ENCODE measurements around the gene PRDM12. TPM values are rescaled to one million over a fixed set of nuclear protein-coding genes. Genes with fewer than 3 reads are reported as not detected.

Gene PRDM12
- total and polyA plus RNA-seq, 12 donors, result 0.01 TPM; not detected in 11

DNA sequence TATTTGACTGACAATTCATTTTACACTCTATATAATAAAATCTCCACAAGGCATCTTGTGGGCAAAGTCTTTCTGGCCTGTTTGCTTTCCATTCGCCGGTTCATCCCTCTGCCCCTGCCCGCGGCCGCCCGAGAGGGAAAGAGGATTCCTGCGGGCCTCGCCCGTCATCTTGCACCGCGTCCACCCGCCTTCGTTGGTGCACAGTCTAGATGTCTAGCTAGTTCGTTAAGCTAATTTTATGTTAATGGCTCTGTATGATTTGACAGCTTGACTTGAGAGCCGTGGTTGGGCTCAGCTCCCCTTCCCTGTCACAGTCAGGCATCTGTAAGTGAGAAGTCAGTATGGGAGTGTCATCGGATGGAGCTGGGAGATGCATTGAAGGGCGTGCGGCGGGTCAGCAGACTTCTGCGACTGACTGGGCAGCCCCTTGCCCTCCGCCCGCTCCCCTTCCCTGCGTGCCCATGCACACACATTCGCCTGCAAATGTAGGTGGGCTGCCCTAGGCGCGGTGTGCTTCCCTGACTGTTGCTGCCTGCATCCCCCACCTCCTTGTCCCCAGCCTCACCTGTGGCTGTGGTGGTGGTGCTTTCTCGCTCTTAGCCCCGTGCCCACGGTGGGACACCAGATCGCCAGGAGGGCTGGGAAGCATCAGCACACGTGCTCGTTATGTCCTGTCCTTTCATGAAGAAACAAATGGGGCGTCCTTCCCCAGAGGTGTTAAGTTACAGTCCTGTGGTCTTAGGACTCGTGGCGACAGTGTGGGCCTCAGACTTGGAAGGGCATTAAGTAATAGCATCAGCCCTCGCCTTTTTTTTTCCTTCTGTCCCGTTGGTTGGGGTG lies 25.9 kb upstream of the PRDM12 start:
- Histone ChIP-seq H3K27me3 (no peaks in the 10 kb centered on the region), H3K36me3 (peaks cover 0 to 56% (median 30%) of the 10 kb centered on the region in 9 donors), H3K4me1 (no peaks in the 10 kb centered on the region), H3K4me3 (no peak overlapping the region), H3K27ac (no peak overlapping the region), H3K9me3 (no peaks in the 10 kb centered on the region)
- 85 to 86% methylated on average over 37 of the region's 37 CpGs for WGBS, 2 donors
- TF ChIP-seq, protein P1, sequence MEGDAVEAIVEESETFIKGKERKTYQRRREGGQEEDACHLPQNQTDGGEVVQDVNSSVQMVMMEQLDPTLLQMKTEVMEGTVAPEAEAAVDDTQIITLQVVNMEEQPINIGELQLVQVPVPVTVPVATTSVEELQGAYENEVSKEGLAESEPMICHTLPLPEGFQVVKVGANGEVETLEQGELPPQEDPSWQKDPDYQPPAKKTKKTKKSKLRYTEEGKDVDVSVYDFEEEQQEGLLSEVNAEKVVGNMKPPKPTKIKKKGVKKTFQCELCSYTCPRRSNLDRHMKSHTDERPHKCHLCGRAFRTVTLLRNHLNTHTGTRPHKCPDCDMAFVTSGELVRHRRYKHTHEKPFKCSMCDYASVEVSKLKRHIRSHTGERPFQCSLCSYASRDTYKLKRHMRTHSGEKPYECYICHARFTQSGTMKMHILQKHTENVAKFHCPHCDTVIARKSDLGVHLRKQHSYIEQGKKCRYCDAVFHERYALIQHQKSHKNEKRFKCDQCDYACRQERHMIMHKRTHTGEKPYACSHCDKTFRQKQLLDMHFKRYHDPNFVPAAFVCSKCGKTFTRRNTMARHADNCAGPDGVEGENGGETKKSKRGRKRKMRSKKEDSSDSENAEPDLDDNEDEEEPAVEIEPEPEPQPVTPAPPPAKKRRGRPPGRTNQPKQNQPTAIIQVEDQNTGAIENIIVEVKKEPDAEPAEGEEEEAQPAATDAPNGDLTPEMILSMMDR (IDR thresholded peaks at IDR 0.05), result no peak
- DNase-seq (no peak), ATAC-seq (peak in 1 of 8 donors; percentile 8)
- intact Hi-C loops (cut with DNase I), result no loop called here

DNA sequence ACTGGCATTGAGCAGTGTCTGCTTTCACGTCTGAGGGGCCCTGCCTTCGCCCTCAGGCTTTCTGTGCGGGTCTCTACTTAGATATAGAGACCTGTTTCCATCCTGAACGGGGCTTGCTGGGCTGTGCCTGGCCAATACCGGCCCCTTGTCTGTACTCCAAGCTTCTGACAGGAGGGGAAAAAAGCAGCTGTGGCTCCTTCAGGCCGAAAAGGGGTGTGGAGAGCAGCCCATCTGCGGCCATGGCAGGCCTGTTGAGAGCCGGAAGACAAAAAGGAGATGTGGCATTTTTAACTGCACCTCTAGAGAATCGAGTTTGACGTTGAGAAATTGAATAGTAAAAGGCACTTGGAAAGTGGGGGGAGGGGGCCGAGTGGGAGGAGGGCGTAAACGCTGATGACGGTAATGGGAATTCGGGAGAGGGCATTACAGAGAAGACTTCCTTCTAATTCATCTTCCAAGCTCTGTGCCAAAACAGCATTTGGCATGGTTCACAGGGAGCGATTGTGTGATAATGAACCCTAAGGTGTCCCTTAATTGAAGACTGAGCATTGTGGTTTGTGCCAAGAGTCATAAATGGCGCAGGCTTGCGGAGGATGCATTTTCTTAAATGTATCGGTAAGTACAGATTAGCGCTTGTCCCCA lies 25.1 kb upstream of the PRDM12 start:
- Histone ChIP-seq H3K4me3 (no peak overlapping the region), H3K9me3 (no peaks in the 10 kb centered on the region), H3K27me3 (no peaks in the 10 kb centered on the region), H3K36me3 (peaks cover 0 to 48% (median 23%) of the 10 kb centered on the region in 9 donors), H3K27ac (no peak overlapping the region), H3K4me1 (no peaks in the 10 kb centered on the region)
- TF ChIP-seq, protein P1 (IDR thresholded peaks at IDR 0.05), result no peak
- 78 to 80% methylated on average over 20 of the region's 20 CpGs for WGBS, 2 donors
- intact Hi-C loops (cut with DNase I), result no loop called here
- ATAC-seq (no peak), DNase-seq (no peak)

DNA sequence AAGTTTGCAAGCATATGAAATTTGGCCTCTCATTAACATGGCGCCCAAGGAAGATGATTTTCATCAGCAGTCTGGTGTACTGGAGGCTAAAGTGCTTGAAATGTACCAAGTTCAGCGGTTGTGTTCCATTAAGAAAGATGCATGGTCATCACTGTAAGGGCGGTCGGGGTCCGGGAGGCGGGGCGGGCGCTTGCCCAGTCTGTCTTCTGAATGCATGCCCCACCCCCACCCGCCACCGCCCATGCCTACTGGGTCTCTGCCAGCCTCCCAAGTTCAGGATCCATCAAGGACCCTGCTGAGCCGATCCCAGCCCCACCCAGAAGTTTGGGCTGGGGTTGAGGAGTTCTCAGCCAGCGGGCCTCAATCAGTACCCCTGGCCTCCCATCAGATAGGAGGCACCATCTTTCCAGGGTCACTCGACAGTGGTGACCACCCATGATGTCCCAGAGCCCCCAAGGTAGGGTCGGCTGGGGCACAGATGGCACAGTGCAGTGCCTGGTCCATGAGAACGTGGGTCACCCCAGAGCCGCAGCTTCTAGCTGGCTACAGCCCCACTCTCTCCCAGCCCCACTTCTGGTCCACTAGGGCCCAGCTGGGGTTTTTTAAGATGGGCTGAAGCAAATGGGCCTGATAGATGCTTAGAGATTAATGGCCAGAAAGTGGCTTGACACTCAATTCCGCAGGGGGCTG lies 24.4 kb upstream of the PRDM12 start:
- WGBS, 2 donors, result 95 to 97% methylated on average over 17 of the region's 17 CpGs
- TF ChIP-seq, protein P1 (IDR thresholded peaks at IDR 0.05), result no peak

DNA sequence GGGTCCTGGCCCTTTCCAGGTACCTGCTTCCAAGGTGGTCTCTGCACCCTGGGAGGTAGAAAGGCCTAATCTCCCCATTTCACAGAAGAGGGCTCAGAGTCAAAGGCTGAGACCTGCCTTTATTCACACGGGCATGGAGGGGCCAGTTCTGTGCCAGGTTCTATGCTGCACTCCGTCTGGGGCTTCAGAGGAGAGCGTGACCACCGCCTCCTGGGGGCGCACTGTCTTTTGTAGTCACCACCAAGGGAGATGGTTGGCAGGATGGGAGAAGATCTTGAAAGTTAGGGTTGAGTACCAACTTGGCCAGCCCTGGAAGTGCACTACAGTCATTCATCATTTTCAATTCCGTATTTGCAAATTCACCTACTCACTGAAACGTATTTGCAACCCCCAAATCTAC lies 23.7 kb upstream of the PRDM12 start:
- Histone ChIP-seq H3K9me3 (peaks cover 0 to 4% (median 0%) of the 10 kb centered on the region in 11 donors), H3K4me3 (no peak overlapping the region), H3K27ac (no peak overlapping the region), H3K36me3 (peaks cover 0 to 34% (median 21%) of the 10 kb centered on the region in 9 donors), H3K27me3 (no peaks in the 10 kb centered on the region), H3K4me1 (no peaks in the 10 kb centered on the region)
- DNase-seq (no peak), ATAC-seq (no peak)
- TF ChIP-seq, protein P1 (IDR thresholded peaks at IDR 0.05), result no peak
- intact Hi-C loops (cut with DNase I), result no loop called here
- WGBS, 2 donors, result 77 to 87% methylated on average over 7 of the region's 7 CpGs

More for the DNA sequence above, 24.4 kb upstream of the PRDM12 start:
- no peaks in the 10 kb centered on the region for H3K27me3 ChIP-seq
- H3K4me1 ChIP-seq, result no peaks in the 10 kb centered on the region
- H3K4me3 ChIP-seq, result no peak overlapping the region
- no peak overlapping the region for H3K27ac ChIP-seq
- H3K36me3 ChIP-seq, result peaks cover 0 to 41% (median 23%) of the 10 kb centered on the region in 9 donors
- H3K9me3 ChIP-seq, result no peaks in the 10 kb centered on the region
- ATAC-seq (no peak), DNase-seq (no peak)
- intact Hi-C loops (cut with DNase I), result no loop called here

Measured in heart right ventricle (tissue), 16 donors.